Activated naive CD8-positive, alpha-beta T cell treated with anti-CD3 and anti-CD28 coated beads for 36 hours (primary cell): ENCODE measurements around the gene BEX1. TPM values are rescaled to one million over a fixed set of nuclear protein-coding genes. Genes with fewer than 3 reads are reported as not detected.
"Not testable (repeated sequence)": the region's sequence is repeated elsewhere in the genome, so short reads cannot be mapped to it uniquely, and the experiment has no call there.

Experiments used
- DNase-seq: peaks from one replicate; pipeline ENCODE4 v3.0.0; 2021
- H3K27ac Mint-ChIP-seq: one replicate; pipeline ENCODE4 v1.8.0; 2022; ENCODE audit warnings: mild to moderate bottlenecking, moderate library complexity, mixed read lengths
- H3K27me3 Mint-ChIP-seq: one replicate; pipeline ENCODE4 v1.8.0; 2022; ENCODE audit warnings: mild to moderate bottlenecking, mixed read lengths
- H3K36me3 Mint-ChIP-seq: one replicate; pipeline ENCODE4 v1.8.0; 2021; ENCODE audit warnings: mild to moderate bottlenecking, mixed read lengths
- H3K4me1 Mint-ChIP-seq: one replicate; pipeline ENCODE4 v1.8.0; 2021; ENCODE audit warnings: mixed read lengths
- H3K4me3 Mint-ChIP-seq: one replicate; pipeline ENCODE4 v1.8.0; 2022; ENCODE audit warnings: mild to moderate bottlenecking, moderate library complexity, mixed read lengths
- H3K9me3 Mint-ChIP-seq: one replicate; pipeline ENCODE4 v1.8.0; 2022; ENCODE audit warnings: mixed read lengths
- total RNA-seq, 2 experiments: library from RNA; stranded (reverse); gene quantifications; one replicate each; pipeline ENCODE4 v1.2.3, GENCODE V29; 2021

Gene BEX1
- total RNA-seq, 2 experiments from 2014 or later = 0.84 to 1.8 TPM

DNA sequence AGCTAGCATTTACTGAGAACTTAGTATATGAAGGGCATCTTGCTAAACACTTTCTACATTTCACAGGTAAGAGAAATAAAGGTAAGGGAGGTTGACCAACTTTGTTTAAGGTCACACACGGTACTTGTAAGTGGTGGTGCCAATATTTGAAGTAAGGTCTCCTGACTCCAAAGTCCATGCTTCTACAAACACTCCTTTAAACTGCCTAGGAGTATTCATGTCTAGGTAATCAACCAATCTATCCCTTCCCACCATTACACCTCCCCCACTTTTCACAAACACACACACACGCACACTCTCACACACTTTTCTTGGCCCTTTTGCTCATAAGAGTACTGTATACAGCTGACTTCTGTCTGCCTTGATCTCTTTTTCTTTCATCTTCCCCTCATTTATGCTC is 7.1 kb downstream of the BEX1 start:
- Mint-ChIP-seq H3K27me3 (peaks cover 11% of the 10 kb centered on the region), H3K36me3 (no peaks in the 10 kb centered on the region), H3K4me1 (no peaks in the 10 kb centered on the region), H3K27ac (no peak overlapping the region), H3K4me3 (no peak overlapping the region), H3K9me3 (no peaks in the 10 kb centered on the region)
- no peak for DNase-seq

DNA sequence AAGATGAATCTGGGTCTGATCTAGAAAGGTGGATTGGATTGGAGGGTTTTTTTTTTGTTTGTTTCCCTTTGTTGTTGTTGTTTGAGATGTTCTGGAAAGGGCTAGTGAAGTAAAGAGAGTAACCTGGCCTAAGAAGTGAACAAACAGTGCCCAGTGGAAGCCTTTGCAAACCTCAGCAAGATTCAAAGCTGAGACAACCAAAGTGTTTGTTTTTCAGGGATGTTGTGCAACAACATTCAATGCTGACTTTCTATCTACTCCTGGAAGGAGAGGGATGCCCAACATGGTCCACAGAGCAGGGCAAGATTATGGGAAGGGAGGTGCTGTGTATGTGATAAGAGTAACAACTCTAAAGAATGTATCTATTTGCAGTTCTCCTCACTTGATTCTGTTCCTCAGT is 11.3 kb downstream of the BEX1 start:
- H3K4me3 Mint-ChIP-seq = no peak overlapping the region
- H3K27me3 Mint-ChIP-seq = peaks cover 16% of the 10 kb centered on the region
- DNase-seq = no peak
- H3K4me1 Mint-ChIP-seq = no peaks in the 10 kb centered on the region
- H3K27ac Mint-ChIP-seq = no peak overlapping the region
- H3K36me3 Mint-ChIP-seq = no peaks in the 10 kb centered on the region
- H3K9me3 Mint-ChIP-seq = no peaks in the 10 kb centered on the region

DNA sequence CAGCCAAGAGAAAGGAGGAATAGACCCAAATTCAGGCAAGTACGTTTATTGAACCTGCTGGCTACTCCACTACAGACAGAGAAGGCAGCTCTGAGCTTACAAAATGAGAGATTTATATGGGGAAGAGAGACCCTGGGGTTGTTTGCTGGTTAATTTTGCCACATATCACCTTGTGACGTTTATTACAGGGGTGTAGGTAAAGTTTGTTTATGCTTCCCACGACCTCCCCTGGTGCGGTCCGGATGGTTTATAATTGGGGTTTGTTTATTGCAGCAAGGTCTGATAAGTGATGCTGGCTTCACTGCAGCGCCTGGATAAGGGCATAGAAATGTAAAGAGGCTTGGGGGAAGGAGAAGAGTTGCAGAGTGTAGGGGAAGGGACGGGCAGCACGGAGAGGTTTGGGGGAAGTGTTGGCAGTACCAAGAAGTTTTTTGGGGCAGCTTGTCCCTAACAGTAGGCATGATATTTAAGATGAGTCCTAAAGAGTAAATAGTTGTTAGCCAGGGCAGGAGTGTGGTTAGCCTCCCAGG is 12.6 kb downstream of the BEX1 start:
- H3K27me3 Mint-ChIP-seq = peaks cover 20% of the 10 kb centered on the region
- no peak overlapping the region for H3K27ac Mint-ChIP-seq

DNA sequence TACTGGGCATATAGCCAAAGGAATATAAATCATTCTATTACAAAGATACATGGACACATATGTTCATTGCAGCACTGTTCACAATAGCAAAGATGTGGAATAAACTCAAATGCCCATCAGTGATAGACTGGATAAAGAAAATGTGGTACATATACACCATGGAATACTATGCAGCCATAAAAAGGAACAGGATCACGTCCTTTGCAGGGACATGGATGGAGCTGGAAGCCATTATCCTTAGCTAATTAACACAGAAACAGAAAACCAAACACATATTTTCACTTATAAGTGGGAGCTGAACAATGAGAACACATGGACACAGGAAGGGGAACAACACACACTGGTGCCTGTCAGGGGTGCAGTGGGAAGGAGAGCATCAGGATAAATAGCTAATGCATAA is 30.6 kb downstream of the BEX1 start:
- not testable (repeated sequence) for H3K36me3 Mint-ChIP-seq, H3K27ac Mint-ChIP-seq, H3K4me1 Mint-ChIP-seq, H3K9me3 Mint-ChIP-seq, H3K27me3 Mint-ChIP-seq, H3K4me3 Mint-ChIP-seq, DNase-seq

More for the DNA sequence above, 12.6 kb downstream of the BEX1 start:
- DNase-seq = no peak
- H3K4me1 Mint-ChIP-seq = no peaks in the 10 kb centered on the region
- H3K36me3 Mint-ChIP-seq = no peaks in the 10 kb centered on the region
- no peak overlapping the region for H3K4me3 Mint-ChIP-seq
- peaks cover 3% of the 10 kb centered on the region for H3K9me3 Mint-ChIP-seq

DNA sequence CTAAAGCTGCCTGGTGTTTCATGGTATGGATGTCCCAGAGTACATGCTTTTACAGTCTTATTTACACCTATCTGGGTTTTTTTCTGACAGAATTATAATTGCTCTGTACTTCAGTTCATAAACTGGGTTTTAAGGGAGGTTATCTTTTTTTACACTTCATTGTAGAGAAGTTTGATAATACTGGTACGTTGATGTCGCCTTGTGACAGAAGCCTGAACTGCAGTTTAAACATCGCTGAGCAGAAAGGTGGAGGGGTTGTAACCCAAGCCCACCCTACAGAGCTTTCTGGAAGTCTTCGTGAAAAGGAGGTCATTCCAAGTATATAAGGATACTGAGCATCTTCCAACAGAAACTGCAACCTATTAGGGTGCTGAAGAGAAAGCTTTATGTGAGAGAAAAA is 46.4 kb downstream of the BEX1 start:
- no peaks in the 10 kb centered on the region for H3K36me3 Mint-ChIP-seq
- no peaks in the 10 kb centered on the region for H3K9me3 Mint-ChIP-seq
- H3K27ac Mint-ChIP-seq = no peak overlapping the region
- H3K4me1 Mint-ChIP-seq = no peaks in the 10 kb centered on the region
- H3K27me3 Mint-ChIP-seq = peaks cover 5% of the 10 kb centered on the region
- no peak for DNase-seq
- H3K4me3 Mint-ChIP-seq = no peak overlapping the region

DNA sequence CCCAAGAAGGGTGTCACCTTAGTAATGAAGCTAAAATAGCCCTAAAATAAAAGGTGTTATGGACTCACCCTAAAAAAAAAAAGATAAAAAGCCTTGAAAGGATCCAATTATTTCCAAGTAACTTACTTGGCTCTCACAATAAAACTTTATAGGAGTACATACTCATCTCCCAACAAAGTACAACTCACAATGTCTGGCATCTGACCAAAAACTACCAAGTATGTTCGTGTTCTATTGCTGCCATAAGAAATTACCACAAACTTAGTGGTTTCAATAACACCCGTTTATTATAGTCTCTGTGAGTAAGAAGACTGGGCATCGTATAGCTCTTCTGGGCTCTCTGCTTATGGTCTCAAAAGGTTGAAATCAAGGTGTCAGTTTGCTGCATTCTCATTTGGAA is 51.0 kb downstream of the BEX1 start:
- Mint-ChIP-seq H3K27me3 (no peaks in the 10 kb centered on the region), H3K36me3 (no peaks in the 10 kb centered on the region), H3K4me3 (no peak overlapping the region), H3K27ac (no peak overlapping the region), H3K4me1 (no peaks in the 10 kb centered on the region), H3K9me3 (no peaks in the 10 kb centered on the region)
- DNase-seq = no peak

Other genes with a start within 250 kb of the BEX1 start
- under 1 TPM in 1 of 2 experiments, not detected in 1; 0.21 TPM for gene RAB40AL, start 126.9 kb downstream of the BEX1 start, total RNA-seq
- gene NXF3, start 29.0 kb upstream of the BEX1 start, total RNA-seq = not detected
- 10 to 100 TPM; 21.6 to 24.6 TPM for gene BEX4, start 150.9 kb upstream of the BEX1 start, total RNA-seq
- 10 to 100 TPM; 37.2 to 38.1 TPM for gene TCEAL8, start 191.0 kb upstream of the BEX1 start, total RNA-seq
- not detected for gene TCEAL5, start 212.6 kb upstream of the BEX1 start, total RNA-seq
- gene BEX2, start 246.8 kb upstream of the BEX1 start, total RNA-seq = 10 to 100 TPM; 17.6 to 18.1 TPM